ENCODE measurements around the gene CAMK2G.
"Not testable (repeated sequence)": the region's sequence is repeated elsewhere in the genome, so short reads cannot be mapped to it uniquely, and the experiment has no call there.

The CAMK2G gene

GRCh38 chr10:73893426-73893825 lies 19.1 kb upstream of the CAMK2G start:
- DNase-seq: no peak
- H3K36me3 Mint-ChIP-seq (ENCODE audit: low read depth): no peaks in the 10 kb centered on the region

GRCh38 chr10:73892310-73893030 lies 18.1 kb upstream of the CAMK2G start:
- Mint-ChIP-seq H3K9me3 (no peaks in the 10 kb centered on the region), H3K27me3 (no peaks in the 10 kb centered on the region)
- DNase-seq: no peak

More at GRCh38 chr10:73893426-73893825, 19.1 kb upstream of the CAMK2G start:
- Mint-ChIP-seq H3K9me3 (no peaks in the 10 kb centered on the region), H3K4me1 (ENCODE audit: low read depth) (peaks cover 18% of the 10 kb centered on the region), H3K27ac (no peak overlapping the region), H3K27me3 (no peaks in the 10 kb centered on the region), H3K4me3 (no peak overlapping the region)

GRCh38 chr10:73891540-73891939 lies 17.2 kb upstream of the CAMK2G start:
- H3K27ac Mint-ChIP-seq: no peak overlapping the region
- no peak overlapping the region for H3K4me3 Mint-ChIP-seq
- DNase-seq: no peak
- H3K27me3 Mint-ChIP-seq: no peaks in the 10 kb centered on the region
- no peaks in the 10 kb centered on the region for H3K9me3 Mint-ChIP-seq
- H3K4me1 Mint-ChIP-seq (ENCODE audit: low read depth): peaks cover 18% of the 10 kb centered on the region
- no peaks in the 10 kb centered on the region for H3K36me3 Mint-ChIP-seq (ENCODE audit: low read depth)

More at GRCh38 chr10:73892310-73893030, 18.1 kb upstream of the CAMK2G start:
- Mint-ChIP-seq H3K27ac (no peak overlapping the region), H3K4me3 (no peak overlapping the region), H3K4me1 (ENCODE audit: low read depth) (peaks cover 18% of the 10 kb centered on the region), H3K36me3 (ENCODE audit: low read depth) (no peaks in the 10 kb centered on the region)

- H3K27ac Mint-ChIP-seq; H3K9me3 Mint-ChIP-seq; DNase-seq; H3K36me3 Mint-ChIP-seq (ENCODE audit: low read depth); H3K4me3 Mint-ChIP-seq; H3K27me3 Mint-ChIP-seq: not testable (repeated sequence)
- peaks cover 25% of the 10 kb centered on the region for H3K4me1 Mint-ChIP-seq (ENCODE audit: low read depth)
These were observed 16.5 kb upstream of the CAMK2G start for GRCh38 chr10:73890830-73891229.

GRCh38 chr10:73890261-73890660 lies 15.9 kb upstream of the CAMK2G start:
- peaks cover 25% of the 10 kb centered on the region for H3K4me1 Mint-ChIP-seq (ENCODE audit: low read depth)
- H3K27me3 Mint-ChIP-seq: no peaks in the 10 kb centered on the region
- no peak overlapping the region for H3K27ac Mint-ChIP-seq
- H3K9me3 Mint-ChIP-seq: no peaks in the 10 kb centered on the region
- DNase-seq: no peak
- H3K4me3 Mint-ChIP-seq: no peak overlapping the region
- no peaks in the 10 kb centered on the region for H3K36me3 Mint-ChIP-seq (ENCODE audit: low read depth)

GRCh38 chr10:73889416-73889815 lies 15.1 kb upstream of the CAMK2G start:
- H3K27ac Mint-ChIP-seq; H3K27me3 Mint-ChIP-seq; DNase-seq; H3K9me3 Mint-ChIP-seq; H3K4me3 Mint-ChIP-seq; H3K36me3 Mint-ChIP-seq (ENCODE audit: low read depth): not testable (repeated sequence)
- H3K4me1 Mint-ChIP-seq (ENCODE audit: low read depth): peaks cover 20% of the 10 kb centered on the region

- Mint-ChIP-seq H3K27me3 (no peaks in the 10 kb centered on the region), H3K4me1 (ENCODE audit: low read depth) (peaks cover 16% of the 10 kb centered on the region), H3K36me3 (ENCODE audit: low read depth) (no peaks in the 10 kb centered on the region), H3K27ac (no peak overlapping the region), H3K4me3 (no peak overlapping the region), H3K9me3 (no peaks in the 10 kb centered on the region)
- DNase-seq: no peak
These were observed 14.7 kb upstream of the CAMK2G start for GRCh38 chr10:73889014-73889413.

- DNase-seq: no peak
- no peaks in the 10 kb centered on the region for H3K27me3 Mint-ChIP-seq
- no peaks in the 10 kb centered on the region for H3K9me3 Mint-ChIP-seq
- no peaks in the 10 kb centered on the region for H3K36me3 Mint-ChIP-seq (ENCODE audit: low read depth)
- no peak overlapping the region for H3K27ac Mint-ChIP-seq
- H3K4me3 Mint-ChIP-seq: no peak overlapping the region
- peaks cover 13% of the 10 kb centered on the region for H3K4me1 Mint-ChIP-seq (ENCODE audit: low read depth)
These were observed 14.2 kb upstream of the CAMK2G start for GRCh38 chr10:73888514-73888913.

GRCh38 chr10:73887294-73888039 lies 13.1 kb upstream of the CAMK2G start:
- Mint-ChIP-seq H3K27me3 (no peaks in the 10 kb centered on the region), H3K27ac (peak overlapping the region; percentile 13), H3K4me3 (no peak overlapping the region), H3K4me1 (ENCODE audit: low read depth) (peaks cover 13% of the 10 kb centered on the region), H3K36me3 (ENCODE audit: low read depth) (no peaks in the 10 kb centered on the region), H3K9me3 (no peaks in the 10 kb centered on the region)
- DNase-seq: no peak

- no peaks in the 10 kb centered on the region for H3K9me3 Mint-ChIP-seq
- no peak for DNase-seq
- no peaks in the 10 kb centered on the region for H3K27me3 Mint-ChIP-seq
- H3K27ac Mint-ChIP-seq: peak overlapping the region; percentile 13
- H3K4me1 Mint-ChIP-seq (ENCODE audit: low read depth): peaks cover 13% of the 10 kb centered on the region
- no peaks in the 10 kb centered on the region for H3K36me3 Mint-ChIP-seq (ENCODE audit: low read depth)
- no peak overlapping the region for H3K4me3 Mint-ChIP-seq
These were observed 12.4 kb upstream of the CAMK2G start for GRCh38 chr10:73886661-73887293.

- Mint-ChIP-seq H3K4me3 (no peak overlapping the region), H3K9me3 (no peaks in the 10 kb centered on the region), H3K27me3 (no peaks in the 10 kb centered on the region), H3K4me1 (ENCODE audit: low read depth) (peaks cover 13% of the 10 kb centered on the region), H3K27ac (no peak overlapping the region), H3K36me3 (ENCODE audit: low read depth) (no peaks in the 10 kb centered on the region)
- peak; percentile 75 for DNase-seq
These were observed 11.8 kb upstream of the CAMK2G start for GRCh38 chr10:73886085-73886529.

GRCh38 chr10:73884017-73884416 lies 9.7 kb upstream of the CAMK2G start:
- no peaks in the 10 kb centered on the region for H3K27me3 Mint-ChIP-seq
- no peak for DNase-seq
- H3K4me3 Mint-ChIP-seq: no peak overlapping the region
- H3K27ac Mint-ChIP-seq: no peak overlapping the region
- no peaks in the 10 kb centered on the region for H3K36me3 Mint-ChIP-seq (ENCODE audit: low read depth)
- peaks cover 21% of the 10 kb centered on the region for H3K4me1 Mint-ChIP-seq (ENCODE audit: low read depth)
- no peaks in the 10 kb centered on the region for H3K9me3 Mint-ChIP-seq

GRCh38 chr10:73881221-73881919 lies 7.0 kb upstream of the CAMK2G start:
- Mint-ChIP-seq H3K27ac (no peak overlapping the region), H3K9me3 (no peaks in the 10 kb centered on the region), H3K36me3 (ENCODE audit: low read depth) (no peaks in the 10 kb centered on the region), H3K4me1 (ENCODE audit: low read depth) (peaks cover 40% of the 10 kb centered on the region), H3K27me3 (no peaks in the 10 kb centered on the region), H3K4me3 (no peak overlapping the region)
- no peak for DNase-seq
